GM23338 (cell line): ENCODE results near the gene DTYMK. TPM values are rescaled to one million over a fixed set of nuclear protein-coding genes. Genes with fewer than 3 reads are reported as not detected.

Experiments
- ATAC-seq: fragments of 200-7000 bp; cut with Tn5 transposase; 3 replicates; pipeline ENCODE4 v1.9.1; 2020
- DNase-seq: peaks from one replicate; pipeline ENCODE4 v3.0.0-alpha.2; 2015; ENCODE audit warnings: low spot score
- H2AFZ ChIP-seq: fragments of 200-600 bp; sonication (generic); 2 replicates; pipeline ENCODE4 v1.8.0; 2016; ENCODE audit warnings: antibody characterized with exemption, mild to moderate bottlenecking, moderate library complexity
- H3F3A ChIP-seq: fragments of 200-600 bp; sonication (generic); replicated peaks from 2 replicates; pipeline ENCODE4 v1.8.0; 2017; ENCODE audit warnings: antibody characterized with exemption, mixed run types, low read depth
- H3K27ac ChIP-seq: fragments of 200-600 bp; sonication (generic); 2 replicates; pipeline ENCODE4 v1.6.1; 2016; ENCODE audit warnings: low read depth
- H3K27me3 ChIP-seq: fragments of 200-600 bp; sonication (generic); 2 replicates; pipeline ENCODE4 v1.8.0; 2016; ENCODE audit warnings: mild to moderate bottlenecking, mixed run types, moderate library complexity; ENCODE audit not compliant: insufficient read depth
- H3K36me3 ChIP-seq: fragments of 200-600 bp; sonication (generic); 2 replicates; pipeline ENCODE4 v1.8.0; 2016; ENCODE audit warnings: mild to moderate bottlenecking; ENCODE audit not compliant: insufficient read depth
- H3K4me1 ChIP-seq: fragments of 200-600 bp; sonication (generic); 2 replicates; pipeline ENCODE4 v1.8.0; 2016; ENCODE audit warnings: mild to moderate bottlenecking, moderate library complexity; ENCODE audit not compliant: insufficient read depth
- H3K4me2 ChIP-seq: fragments of 200-600 bp; sonication (generic); 2 replicates; pipeline ENCODE4 v1.7.1; 2017; ENCODE audit warnings: mixed run types
- H3K4me3 ChIP-seq: fragments of 200-600 bp; sonication (generic); 2 replicates; pipeline ENCODE4 v1.6.1; 2016; ENCODE audit warnings: mixed run types
- H3K79me2 ChIP-seq: fragments of 200-600 bp; sonication (generic); replicated peaks from 2 replicates; pipeline ENCODE4 v1.8.0; 2017; ENCODE audit warnings: mild to moderate bottlenecking; ENCODE audit not compliant: insufficient read depth
- H3K9me2 ChIP-seq: fragments of 200-600 bp; sonication (generic); 2 replicates; pipeline ENCODE4 v1.8.0; 2017; ENCODE audit not compliant: insufficient read depth
- H4K20me1 ChIP-seq: fragments of 200-600 bp; sonication (generic); replicated peaks from 2 replicates; pipeline ENCODE4 v1.8.0; 2017; ENCODE audit warnings: mild to moderate bottlenecking; ENCODE audit not compliant: insufficient read depth
- H3K27ac Mint-ChIP-seq: 2 replicates; pipeline ENCODE4 v1.8.0; 2020; ENCODE audit warnings: inconsistent platforms, mild to moderate bottlenecking, moderate library complexity, mixed read lengths
- H3K27me3 Mint-ChIP-seq: 3 replicates; pipeline ENCODE4 v1.8.0; 2022; ENCODE audit warnings: low read depth, mild to moderate bottlenecking, moderate library complexity, mixed read lengths, inconsistent platforms; ENCODE audit not compliant: insufficient read depth, poor library complexity
- H3K36me3 Mint-ChIP-seq: 3 replicates; pipeline ENCODE4 v1.8.0; 2021; ENCODE audit warnings: low read depth, mild to moderate bottlenecking, inconsistent platforms, moderate library complexity, mixed read lengths
- H3K4me1 Mint-ChIP-seq: 3 replicates; pipeline ENCODE4 v1.8.0; 2020; ENCODE audit warnings: mild to moderate bottlenecking, inconsistent platforms, mixed read lengths
- H3K4me3 Mint-ChIP-seq: 3 replicates; pipeline ENCODE4 v1.8.0; 2021; ENCODE audit warnings: moderate library complexity, mild to moderate bottlenecking, inconsistent platforms, mixed read lengths
- H3K9me3 Mint-ChIP-seq: 3 replicates; pipeline ENCODE4 v1.8.0; 2020; ENCODE audit warnings: moderate library complexity, mild to moderate bottlenecking, inconsistent platforms, mixed read lengths
- CREB1 ChIP-seq: fragments of 250-450 bp; sonication (Bioruptor Pico); IDR thresholded peaks from 2 replicates; pipeline ENCODE4 v1.5.0; 2020; ENCODE audit warnings: low read depth, mild to moderate bottlenecking, moderate library complexity
- CTCF ChIP-seq, 2 experiments: fragments of 200-600 bp in 1 of 2; sonication (generic) in 1 of 2; conservative IDR thresholded peaks; 2 replicates each; pipeline versions ENCODE4 v1.5.1 to v1.6.1; 2016 to 2017; ENCODE audit warnings: antibody characterized with exemption in 2 of 2, low read depth in 2 of 2, mild to moderate bottlenecking in 2 of 2, moderate library complexity in 1 of 2
- ETS1 ChIP-seq: IDR thresholded peaks from 2 replicates; pipeline ENCODE4 v1.6.1; 2016; ENCODE audit warnings: antibody characterized with exemption
- EZH2 ChIP-seq: fragments of 200-600 bp; sonication (generic); IDR thresholded peaks from one replicate; pipeline ENCODE4 v1.8.0; 2017; ENCODE audit warnings: antibody characterized with exemption, mild to moderate bottlenecking, low read depth; ENCODE audit not compliant: unreplicated experiment
- EZH2phosphoT487 ChIP-seq: fragments of 200-600 bp; sonication (generic); IDR thresholded peaks from one replicate; pipeline ENCODE4 v1.8.1; 2018; ENCODE audit warnings: antibody characterized with exemption; ENCODE audit not compliant: unreplicated experiment
- JUNB ChIP-seq: IDR thresholded peaks from one replicate; pipeline ENCODE4 v1.6.1; 2016; ENCODE audit warnings: antibody characterized with exemption; ENCODE audit not compliant: unreplicated experiment
- NANOG ChIP-seq: IDR thresholded peaks from 2 replicates; pipeline ENCODE4 v1.6.1; 2016; ENCODE audit warnings: antibody characterized with exemption, borderline replicate concordance
- POLR2AphosphoS5 ChIP-seq: IDR thresholded peaks from 2 replicates; pipeline ENCODE4 v1.6.1; 2016; ENCODE audit warnings: antibody characterized with exemption, low read depth
- REST ChIP-seq: IDR thresholded peaks from one replicate; pipeline ENCODE4 v1.6.1; 2018; ENCODE audit warnings: antibody characterized with exemption; ENCODE audit not compliant: unreplicated experiment
- STAT1 ChIP-seq: IDR thresholded peaks from one replicate; pipeline ENCODE4 v1.6.1; 2016; ENCODE audit warnings: antibody characterized with exemption; ENCODE audit not compliant: unreplicated experiment
- ZNF114 ChIP-seq: fragments of 250-450 bp; sonication (Bioruptor Pico); IDR thresholded peaks from 2 replicates; pipeline ENCODE4 v1.5.0; 2020; ENCODE audit warnings: mild to moderate bottlenecking, moderate library complexity
- ZNF331 ChIP-seq: fragments of 250-450 bp; sonication (Bioruptor Pico); IDR thresholded peaks from 2 replicates; pipeline ENCODE4 v1.5.0; 2020; ENCODE audit warnings: low read depth, mild to moderate bottlenecking, moderate library complexity
- ZNF462 ChIP-seq: fragments of 250-450 bp; sonication (Bioruptor Pico); IDR thresholded peaks from 2 replicates; pipeline ENCODE4 v1.5.0; 2020; ENCODE audit warnings: mild to moderate bottlenecking, moderate library complexity
- polyA plus RNA-seq: library from polyadenylated mRNA; unstranded; fragments of >200 nt; fragmentation: Nextera tagmentation; extraction: Ambion mirVana; gene quantifications from 2 replicates; pipeline ENCODE4 v1.2.1, GENCODE V29; 2016
- total RNA-seq: library from RNA; depleted of rRNA; stranded (reverse); fragments of >200 nt; shearing (Covaris generic); gene quantifications from 2 replicates; pipeline ENCODE4 v1.2.3, GENCODE V29; 2014

Gene DTYMK
- total and polyA plus RNA-seq, 2 experiments from 2014 or later: 55.4 to 65.4 TPM

GRCh38 chr2:241690202-241690717 lies 3.6 kb upstream of the DTYMK start:
- Mint-ChIP-seq H3K9me3 (no peaks in the 10 kb centered on the region; the same call in 2 of the 3 replicates), H3K36me3 (peaks cover 18% of the 10 kb centered on the region), H3K27ac (no peak overlapping the region), H3K4me1 (peaks cover 5% of the 10 kb centered on the region; the same call in 2 of the 3 replicates), H3K27me3 (peaks cover 4% of the 10 kb centered on the region), H3K4me3 (no peak overlapping the region)
- Histone ChIP-seq H3K4me1 (peaks cover 11% of the 10 kb centered on the region), H3K4me2 (no peak overlapping the region), H2AFZ (no peak overlapping the region), H4K20me1 (no peaks in the 10 kb centered on the region; the same call in 1 of the 2 replicates), H3K79me2 (peaks cover 21% of the 10 kb centered on the region), H3K4me3 (no peak overlapping the region), H3K36me3 (peaks cover 4% of the 10 kb centered on the region), H3K9me2 (no peaks in the 10 kb centered on the region), H3F3A (0 out of 2 replicates have a peak, but pooled peaks cover 4% of the 10 kb centered on the region), H3K27me3 (no peaks in the 10 kb centered on the region), H3K27ac (no peak overlapping the region)
- no peak for TF ChIP-seq ZNF331 (CRISPR knock-in tag)
- no peak for TF ChIP-seq CTCF (conservative IDR thresholded peaks at IDR 0.05; ENCODE audit: low read depth in 2 of 2)
- no peak for TF ChIP-seq ZNF114 (CRISPR knock-in tag)
- TF ChIP-seq ETS1: no peak
- no peak for TF ChIP-seq NANOG
- TF ChIP-seq EZH2phosphoT487: no peak
- no peak for TF ChIP-seq STAT1
- no peak for TF ChIP-seq CREB1 (CRISPR knock-in tag)
- no peak for TF ChIP-seq JUNB
- TF ChIP-seq POLR2AphosphoS5: no peak
- TF ChIP-seq REST: no peak
- TF ChIP-seq ZNF462 (CRISPR knock-in tag): no peak
- no peak for TF ChIP-seq EZH2
- no peak for ATAC-seq
- no peak for DNase-seq
